ENCODE data around the gene HOXC10.

The HOXC10 gene

DNA sequence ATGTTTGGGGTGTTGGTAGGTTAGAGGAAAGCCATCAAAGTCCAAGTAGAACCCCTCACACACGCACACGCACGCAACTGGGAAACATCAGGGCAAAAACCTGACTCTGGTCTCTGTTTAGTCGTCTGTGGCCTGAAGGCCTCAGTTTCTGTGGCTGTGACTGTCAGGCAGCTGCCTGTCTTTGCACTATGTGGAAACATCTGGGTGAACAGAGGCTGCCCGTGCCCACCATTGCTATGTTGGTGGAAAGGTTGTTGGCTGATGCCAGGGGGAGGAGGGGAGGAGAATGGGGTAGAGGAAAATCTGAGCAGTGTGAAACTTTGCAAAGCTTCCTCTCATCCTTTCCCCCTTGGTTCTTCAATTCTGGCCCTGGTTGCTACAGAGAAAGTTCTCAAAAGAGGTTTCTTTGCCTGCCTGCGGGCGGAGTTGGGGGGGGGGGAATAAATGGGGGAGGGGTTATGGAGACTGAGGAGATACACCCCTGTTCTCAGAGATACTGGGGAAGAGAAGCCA is 7.5 kb downstream of the HOXC10 start:
- DNase-seq: no peak

DNA sequence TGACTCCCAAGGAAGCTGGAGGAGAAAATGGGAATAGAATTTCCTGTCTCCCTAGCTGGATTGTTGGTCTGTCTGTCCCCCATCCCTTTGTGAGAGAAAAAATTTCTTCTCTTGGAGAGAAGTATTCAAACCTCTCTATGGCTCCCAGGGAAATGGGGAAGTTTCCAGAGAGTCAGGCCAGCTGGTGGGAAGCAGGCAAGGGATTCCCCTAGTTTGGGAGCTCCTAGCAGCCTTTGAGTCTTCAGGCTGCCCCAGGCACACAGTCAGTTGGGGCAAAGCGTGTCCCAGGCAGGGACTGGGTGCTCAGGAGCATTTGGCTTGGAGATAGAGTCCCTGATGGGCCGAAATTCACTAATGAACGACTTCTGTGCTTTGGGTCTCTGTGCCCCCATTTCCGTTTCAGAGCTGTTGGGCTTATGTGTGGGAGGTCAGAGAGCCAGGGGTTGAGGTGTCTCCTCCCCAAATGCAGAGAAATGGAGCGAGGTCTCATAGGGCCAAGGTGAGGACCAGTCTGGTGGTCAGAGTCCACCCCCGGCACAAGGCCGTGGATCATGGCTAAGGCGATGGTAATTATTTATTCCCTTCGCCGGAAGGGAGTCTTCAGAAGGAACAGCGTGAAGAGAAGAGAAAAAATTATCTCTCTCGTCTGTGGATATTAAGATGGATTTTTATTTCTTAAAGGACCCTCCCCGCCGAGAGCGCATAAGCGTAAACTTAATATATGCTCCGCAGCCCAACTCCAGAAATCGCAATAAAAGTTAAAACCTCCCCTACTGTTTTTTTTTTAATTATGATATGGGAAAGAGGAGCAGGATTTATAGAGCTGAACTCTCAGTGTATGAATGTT is 8.4 kb downstream of the HOXC10 start:
- DNase-seq: no peak

DNA sequence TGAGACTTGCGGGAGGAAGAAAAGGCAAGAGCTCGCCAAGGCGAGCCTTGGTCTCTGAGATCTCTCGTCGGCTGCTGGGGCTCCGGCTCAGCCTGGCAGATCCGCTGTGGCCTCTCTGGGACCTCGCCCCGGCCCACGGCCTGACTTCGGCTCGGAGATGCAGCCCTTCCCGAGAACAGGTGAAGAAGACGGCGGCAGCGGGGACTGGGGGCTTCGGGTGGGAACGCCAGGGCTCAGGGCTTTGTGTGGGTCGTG is 9.0 kb downstream of the HOXC10 start:
- no peak for DNase-seq

DNA sequence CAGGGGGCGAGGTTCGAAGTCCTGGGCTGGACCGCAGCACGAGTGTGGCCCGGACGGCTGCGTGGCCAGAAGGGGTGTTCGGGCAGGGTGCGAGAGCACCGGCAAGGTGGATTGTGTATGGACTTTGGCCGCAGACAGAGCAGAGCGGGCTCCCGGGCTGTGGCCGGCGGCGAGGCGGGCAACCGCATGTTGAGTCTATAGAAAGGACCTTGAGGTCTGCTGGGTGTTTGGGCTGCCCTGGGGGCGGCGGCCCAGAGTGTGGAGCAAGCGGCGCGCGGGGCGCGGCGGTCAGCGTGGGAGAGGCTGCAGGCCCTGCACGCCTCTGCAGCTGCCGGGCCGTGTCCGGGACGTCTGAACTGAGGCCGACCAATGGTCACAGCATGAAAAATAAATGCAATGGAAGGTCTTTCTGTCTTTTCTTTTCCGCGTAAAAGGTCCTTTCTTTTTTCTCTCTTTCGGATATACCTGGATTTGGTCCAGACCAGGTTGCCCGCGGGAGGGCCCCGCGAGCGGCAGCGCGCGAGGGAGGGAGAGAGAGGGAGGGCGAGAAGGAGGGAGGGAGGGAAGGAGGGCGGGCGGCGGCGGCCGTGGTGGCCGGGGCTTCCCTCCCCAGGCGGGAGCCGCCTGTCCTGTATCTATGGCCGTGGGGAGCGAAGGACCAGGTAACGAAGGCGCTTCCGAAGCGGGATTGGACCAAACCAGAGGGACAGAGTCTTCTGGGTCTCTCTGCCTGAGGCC is 9.5 kb downstream of the HOXC10 start:
- no peak for DNase-seq

DNA sequence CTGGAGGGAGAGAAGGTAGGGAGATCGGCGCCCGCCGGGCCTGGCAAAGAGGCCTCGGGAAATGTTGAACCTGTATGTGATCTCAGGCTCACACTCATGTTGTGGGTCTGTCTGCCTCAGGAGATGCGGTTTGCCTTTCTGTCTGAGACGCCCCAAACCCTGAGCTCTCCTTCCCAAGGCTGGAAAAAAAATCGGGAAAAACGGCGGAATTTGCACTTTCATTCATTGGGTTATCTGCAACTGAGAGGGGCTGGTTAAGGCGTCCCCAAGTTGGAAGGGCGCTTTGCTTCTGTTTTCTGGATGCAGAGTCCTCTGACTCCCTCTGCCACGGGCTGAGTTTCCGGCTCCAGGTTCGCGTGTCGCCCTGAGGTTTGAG is 10.0 kb downstream of the HOXC10 start:
- DNase-seq: no peak

DNA sequence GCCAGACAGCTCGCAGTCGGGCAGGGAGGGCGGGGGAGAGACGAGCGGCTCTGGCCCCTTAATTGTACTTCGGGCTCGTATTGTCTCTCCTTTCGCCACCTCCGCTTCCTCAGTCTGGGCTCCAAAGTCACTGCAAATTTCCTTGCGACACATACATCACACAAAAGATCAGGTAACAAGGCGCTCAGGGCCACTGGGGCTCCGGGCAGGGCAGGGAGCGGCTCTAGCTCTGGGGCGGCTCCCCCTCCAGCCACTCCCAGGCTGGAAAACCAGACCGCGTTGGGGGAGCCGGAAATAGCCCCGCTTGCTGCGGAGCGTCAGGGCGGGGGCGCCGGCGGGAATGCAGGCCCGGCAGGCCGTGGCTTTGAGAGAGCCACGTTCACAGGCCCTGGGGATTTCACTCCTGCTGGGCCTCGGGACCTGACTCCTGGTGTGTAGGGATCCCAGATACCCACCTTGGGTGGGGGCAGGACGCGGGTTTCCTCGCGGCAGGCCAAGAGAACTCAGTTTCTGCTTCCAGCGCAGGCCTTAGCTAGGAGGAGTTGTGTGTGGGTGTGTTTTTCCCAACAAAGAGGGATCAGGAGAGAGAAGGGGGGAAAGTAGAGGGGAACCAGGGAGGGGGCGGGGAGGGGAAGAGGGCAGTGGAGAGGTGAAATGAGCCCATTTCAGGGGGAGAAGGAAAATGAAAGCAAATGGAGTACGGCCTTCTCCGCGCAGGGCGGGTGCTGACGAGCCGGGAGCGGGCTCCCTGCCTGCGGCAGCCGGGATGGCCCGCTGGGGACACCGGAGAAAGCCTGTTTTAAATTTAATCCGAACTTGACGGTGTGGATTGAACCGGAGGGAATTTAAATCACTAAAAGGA is 10.7 kb downstream of the HOXC10 start:
- no peak for DNase-seq

DNA sequence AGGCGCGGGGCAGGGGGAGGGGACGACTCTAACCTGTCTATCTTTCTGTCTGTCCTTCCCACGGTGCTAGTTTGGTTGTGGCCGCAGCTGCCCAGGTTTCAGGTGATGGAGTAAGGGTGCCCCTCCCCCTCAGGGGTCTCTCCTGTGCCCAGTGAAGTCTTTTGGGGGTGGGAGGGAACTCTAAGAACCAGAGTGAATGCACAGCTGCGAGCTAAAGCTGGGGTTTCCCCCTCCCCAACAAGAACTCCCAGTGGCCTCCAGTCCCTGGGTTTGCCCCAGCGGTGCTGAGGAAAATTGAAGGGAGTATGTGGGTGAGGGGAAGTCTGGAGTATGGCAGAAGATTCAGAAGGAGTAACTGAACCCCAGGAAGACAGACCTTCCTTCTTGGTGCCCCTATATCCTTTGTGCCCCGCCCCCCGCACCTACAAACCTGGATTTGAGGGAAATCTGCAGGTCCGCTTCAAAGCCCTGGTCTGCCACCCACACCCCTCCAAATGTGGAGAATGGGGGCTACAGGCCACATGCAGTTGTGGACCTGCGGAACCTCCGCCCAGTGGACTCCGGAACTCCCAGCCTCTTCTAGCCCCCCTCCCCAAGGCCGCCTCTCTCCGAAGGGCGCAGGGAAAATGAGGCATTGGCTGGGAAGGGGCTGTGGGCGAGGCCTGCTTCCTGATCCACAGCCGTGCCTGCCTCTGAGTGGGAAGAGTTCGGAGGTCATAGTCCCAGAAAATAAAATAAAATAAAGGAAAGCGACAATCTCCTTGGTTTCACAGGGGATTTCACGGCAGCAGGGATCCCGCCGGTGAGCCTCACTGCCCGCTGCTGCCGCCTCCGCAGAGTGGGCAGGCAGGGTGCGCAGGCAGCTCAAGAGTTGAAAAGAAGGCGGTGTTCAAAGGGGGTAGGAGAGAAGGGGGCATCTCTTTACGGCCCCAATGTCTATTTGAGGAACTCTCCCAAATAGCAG is 11.6 kb downstream of the HOXC10 start:
- no peak for DNase-seq

DNA sequence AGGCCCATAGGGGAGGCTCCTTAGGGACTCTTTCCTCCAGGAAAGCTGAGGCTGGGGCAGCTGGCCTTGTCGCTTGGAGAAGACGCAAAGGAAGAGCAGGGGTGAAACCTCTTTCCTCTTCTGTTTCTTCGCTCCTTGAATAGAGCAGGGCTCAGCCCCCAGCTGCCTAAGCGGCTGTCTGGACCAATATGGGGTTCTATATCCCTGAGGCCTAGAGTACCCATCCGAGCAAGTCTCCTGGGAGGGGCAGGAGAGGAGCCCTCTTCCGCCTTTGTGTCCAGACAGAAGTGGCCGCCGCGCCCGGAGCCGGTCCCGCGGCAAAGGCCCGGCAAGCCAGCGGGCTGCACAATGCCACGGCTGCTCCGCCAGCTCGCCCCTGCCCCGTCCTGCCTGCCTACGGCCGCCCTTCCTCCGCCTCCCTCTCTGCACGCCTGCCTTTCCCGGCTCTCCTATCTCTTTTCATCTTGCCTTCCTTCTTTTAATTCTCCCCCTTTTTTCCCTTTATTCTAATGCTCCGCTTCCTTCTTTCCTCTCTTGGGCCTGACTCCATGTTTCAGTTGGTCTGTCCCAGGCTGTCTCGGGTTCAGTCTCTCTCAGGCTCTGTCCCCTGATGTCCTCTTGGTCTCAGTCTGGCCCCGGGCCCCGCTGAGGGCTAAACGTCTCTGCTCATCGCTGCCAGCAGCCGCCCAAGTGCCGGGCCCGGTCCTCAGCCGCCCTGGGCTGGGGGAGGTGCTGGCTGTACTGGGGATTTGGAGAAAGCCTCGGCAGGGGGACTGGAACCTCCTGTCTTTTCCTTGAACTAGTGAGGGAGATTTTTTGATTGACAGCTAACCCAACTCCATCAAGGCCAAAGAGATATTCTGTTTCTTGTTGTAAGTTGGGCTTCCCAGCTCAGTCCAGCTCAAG is 12.5 kb downstream of the HOXC10 start:
- no peak for DNase-seq

DNA sequence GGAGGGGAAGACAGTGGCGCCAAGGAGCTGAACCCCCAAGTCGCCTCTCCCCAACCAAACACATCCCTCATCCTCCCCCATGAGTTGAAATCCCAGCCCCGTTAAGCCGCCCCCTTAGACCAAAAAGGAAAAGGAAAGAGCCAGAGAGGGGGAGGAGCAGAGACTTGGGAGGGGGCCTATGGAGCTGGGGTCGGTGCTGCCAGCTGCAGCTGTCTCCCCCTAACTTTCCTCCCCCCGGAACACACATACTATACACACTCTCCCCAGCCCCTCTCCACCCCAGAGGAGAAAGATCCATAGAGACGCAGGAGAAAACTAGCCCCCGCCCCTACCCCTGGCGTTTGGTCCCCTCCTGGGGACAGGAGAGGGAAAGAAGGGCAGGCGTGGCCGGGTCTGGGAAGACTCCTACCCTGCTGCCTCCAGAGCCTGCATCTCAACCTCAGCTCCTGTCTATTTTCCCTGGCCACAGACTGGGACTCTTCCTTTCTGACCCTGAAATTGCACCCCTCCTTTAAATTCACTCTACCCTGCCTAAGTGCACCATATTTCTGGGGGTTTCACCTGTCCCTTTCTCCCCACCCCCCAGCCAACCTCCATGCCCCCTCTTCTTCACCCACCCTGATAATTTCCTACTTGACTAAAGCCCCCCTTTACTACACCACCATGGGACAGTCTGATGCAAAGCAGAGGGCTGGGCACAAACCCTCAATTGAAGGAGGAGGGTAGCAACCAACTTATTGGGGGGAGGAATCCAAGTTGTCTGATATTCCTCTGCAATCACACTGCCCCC is 13.4 kb downstream of the HOXC10 start:
- DNase-seq: no peak

DNA sequence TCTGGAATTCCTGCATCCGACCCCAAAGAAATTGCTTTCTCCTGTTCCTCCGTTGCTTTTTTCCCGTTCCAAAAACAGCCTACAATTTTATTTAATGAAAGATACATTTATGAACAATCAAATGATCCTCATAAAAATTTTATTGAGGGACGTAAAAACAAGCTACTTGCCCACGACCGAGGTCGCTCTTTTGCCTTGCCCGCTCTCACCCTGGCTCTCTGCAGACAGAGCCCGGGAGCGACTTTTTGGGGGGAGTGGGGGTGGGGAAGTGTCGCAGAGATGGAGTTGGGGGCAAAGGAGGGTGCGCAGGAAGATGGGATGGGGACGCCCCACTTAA is 13.9 kb downstream of the HOXC10 start:
- no peak for DNase-seq

DNA sequence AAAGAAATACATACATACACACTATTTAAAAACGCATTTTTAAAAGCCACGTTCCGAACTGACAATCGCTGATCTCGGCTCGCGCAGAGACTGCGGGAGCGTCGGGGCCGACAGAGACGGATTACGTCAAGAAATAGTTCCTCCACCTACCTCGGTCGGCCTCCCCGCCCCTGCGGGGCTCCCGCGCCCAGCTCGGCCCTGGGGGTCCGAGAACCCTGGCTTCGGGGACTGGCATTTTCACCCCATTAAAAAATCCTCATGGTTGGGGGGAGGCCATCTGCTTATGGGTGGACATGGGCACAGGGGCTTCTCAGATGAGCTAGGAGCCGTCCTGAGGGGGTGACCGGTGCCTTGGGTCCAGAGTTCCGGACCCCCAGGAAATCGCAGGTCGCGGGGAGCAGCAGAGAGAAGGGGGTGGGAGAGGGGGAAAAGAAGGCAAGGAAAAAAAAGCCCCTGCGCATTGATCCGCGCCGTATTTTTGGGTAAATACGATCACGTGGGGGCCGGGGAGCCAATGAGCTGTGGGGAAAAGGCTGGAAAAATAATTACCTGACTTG is 14.7 kb downstream of the HOXC10 start:
- no peak for DNase-seq

DNA sequence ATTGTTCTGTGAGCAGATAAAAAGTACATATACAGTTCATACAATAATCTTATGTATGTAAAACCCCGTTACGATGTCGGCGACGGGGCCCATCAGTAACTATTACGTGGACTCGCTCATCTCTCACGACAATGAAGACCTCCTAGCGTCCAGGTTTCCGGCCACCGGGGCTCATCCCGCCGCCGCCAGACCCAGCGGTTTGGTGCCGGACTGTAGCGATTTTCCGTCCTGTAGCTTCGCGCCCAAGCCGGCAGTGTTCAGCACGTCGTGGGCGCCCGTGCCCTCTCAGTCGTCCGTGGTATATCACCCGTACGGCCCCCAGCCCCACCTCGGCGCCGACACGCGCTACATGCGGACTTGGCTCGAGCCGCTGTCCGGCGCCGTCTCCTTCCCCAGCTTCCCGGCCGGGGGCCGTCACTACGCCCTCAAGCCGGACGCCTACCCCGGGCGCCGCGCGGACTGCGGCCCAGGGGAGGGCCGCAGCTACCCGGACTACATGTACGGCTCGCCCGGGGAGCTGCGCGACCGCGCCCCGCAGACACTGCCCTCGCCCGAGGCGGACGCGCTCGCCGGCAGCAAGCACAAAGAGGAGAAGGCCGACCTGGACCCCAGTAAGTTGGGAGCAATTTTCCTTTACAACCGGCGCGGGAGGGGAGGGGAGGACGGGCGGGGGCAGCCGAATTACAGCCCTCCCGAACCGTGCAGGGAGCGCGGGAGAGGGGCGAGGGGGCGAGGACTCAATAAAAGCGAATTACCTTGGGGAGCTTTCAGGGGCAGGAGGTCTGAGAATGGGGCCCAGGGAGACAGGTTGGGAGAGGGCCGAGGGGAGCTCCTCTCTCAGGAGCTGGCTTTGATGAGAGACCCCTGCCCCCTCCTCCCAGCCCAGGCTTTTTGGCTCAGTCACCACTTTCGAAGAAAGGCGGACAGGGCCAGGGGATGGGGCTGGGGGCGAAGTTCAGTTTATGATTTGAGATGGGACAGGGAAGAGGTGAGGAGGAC is 15.5 kb downstream of the HOXC10 start, which contains the start of gene HOXC9:
Gene HOXC9, plus strand, starts transcription at position 46 of the 999 bp plus-strand sequence. Its CDS starts 28 bp downstream, at position 74.
- no peak for DNase-seq

DNA sequence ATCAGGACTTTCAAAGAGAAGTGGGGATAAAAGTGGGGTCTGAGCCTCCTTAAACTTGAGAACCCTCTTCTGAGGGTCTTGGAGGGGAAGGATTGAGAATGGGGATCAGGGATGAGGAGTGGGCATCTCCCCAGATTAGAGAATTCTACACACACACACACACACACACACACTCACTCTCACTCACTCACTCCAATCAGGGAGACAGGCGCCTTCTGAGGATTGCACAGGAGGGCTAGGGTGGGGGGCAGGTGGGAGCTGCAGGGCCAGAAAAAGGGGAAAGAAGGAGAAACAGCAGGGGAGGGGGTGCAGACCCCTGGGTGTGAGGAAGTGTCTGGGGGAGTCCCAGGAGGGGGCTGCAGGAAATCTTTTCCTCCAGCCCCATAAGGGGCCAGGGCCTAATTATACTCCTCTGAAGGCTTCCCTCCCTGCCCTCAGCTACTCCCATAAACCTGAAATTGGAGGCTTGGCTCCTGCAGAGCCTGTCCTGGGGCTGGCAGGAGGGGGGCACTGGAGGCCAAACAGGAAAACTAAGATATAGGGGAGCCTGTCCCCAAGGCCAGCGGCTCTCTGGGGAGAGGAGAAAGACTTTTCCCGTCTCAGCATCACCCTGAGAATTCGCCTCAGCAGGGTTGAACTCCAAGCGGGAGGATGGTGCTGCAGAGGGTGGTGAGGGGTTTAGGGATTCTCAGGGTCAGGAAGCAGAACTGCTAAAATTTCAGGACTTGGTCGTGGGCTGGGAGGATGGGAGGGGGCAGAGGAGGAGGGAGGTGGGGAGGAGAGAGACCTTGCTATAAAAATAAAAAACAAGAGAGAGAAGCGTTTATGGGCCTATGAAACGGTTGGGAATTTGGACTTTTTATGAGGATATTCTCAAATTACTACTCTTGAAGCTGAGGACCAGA is 16.6 kb downstream of the HOXC10 start:
- DNase-seq: no peak

DNA sequence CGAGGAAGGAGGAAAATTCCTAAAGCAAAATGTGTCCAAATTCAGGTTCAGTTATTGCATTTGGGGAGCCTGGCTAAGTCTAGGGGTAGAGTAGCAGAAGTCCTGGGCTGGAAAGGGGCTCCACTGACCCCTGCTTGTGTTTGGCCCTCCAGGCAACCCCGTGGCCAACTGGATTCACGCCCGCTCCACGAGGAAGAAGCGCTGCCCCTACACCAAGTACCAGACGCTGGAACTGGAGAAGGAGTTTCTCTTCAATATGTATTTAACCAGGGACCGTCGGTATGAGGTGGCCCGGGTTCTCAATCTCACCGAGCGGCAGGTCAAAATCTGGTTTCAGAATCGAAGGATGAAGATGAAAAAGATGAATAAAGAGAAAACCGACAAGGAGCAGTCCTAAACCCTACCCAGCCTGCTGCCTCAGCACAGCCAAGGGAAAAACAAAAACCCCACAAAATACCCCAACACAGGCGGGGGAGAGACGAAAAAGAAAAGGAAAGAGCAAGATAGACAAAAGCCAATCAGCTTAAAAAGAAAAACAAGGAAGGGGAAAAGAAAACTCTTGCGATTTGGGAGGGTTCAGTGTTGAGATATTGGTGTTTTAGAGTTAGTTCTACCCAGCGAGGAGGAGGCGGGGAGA is 17.4 kb downstream of the HOXC10 start:
- DNase-seq: no peak

DNA sequence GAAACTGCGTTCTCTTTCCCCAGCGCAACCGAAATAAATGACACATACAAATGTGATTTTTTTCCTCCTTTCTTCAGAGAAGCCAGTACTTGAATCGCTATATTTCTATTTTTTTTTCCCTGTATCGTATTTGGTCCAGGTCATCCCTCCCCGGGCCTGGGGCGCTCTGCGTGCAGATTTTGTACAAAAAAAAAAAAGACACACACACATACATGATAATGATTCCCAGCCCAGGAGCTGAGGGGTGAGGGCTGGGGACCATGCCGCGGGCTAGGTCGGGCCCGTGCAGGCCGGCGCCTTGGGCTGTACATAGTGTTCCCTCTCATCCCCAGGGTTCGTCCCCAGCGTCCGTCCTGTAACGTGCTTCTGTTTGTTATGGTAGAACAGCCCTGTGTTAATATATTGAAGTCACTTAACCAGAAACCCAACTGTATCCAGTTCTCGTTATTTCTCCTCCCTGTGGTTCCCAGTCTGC is 18.0 kb downstream of the HOXC10 start:
- DNase-seq: no peak

DNA sequence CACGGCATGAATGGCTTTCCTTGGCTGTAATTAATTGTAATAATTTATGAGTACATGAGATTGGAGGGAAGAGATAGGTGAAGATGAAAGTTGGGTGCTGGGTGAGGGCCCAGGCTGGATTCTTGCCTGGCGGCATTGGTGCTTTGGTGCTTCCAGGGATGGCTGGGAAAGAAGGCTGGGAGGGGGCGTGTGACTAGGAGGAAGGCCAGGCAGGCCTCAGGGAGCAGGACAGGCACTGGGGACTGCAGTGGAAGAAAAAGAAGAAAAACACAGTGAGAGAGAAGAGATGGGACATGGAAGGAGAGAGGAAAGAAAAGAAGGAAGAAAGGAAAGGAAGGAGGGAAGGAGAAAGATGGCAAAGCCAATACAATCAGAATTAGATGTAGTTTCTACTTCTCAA is 18.7 kb downstream of the HOXC10 start:
- DNase-seq: no peak
